AG08396 (cell line): ENCODE results near the gene CDKN1B.

Experiments
- DNase-seq: peaks from one replicate; pipeline ENCODE4 v3.0.0; 2012; ENCODE audit warnings: low spot score, mixed read lengths

CDKN1B gene

DNA sequence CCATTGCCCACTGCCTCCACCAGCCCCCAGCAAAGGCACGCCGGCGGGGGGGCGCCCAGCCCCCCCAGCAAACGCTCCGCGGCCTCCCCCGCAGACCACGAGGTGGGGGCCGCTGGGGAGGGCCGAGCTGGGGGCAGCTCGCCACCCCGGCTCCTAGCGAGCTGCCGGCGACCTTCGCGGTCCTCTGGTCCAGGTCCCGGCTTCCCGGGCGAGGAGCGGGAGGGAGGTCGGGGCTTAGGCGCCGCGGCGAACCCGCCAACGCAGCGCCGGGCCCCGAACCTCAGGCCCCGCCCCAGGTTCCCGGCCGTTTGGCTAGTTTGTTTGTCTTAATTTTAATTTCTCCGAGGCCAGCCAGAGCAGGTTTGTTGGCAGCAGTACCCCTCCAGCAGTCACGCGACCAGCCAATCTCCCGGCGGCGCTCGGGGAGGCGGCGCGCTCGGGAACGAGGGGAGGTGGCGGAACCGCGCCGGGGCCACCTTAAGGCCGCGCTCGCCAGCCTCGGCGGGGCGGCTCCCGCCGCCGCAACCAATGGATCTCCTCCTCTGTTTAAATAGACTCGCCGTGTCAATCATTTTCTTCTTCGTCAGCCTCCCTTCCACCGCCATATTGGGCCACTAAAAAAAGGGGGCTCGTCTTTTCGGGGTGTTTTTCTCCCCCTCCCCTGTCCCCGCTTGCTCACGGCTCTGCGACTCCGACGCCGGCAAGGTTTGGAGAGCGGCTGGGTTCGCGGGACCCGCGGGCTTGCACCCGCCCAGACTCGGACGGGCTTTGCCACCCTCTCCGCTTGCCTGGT is at the start of gene CDKN1B:
Gene CDKN1B, plus strand, starts transcription at position 576 of the 793 bp plus-strand sequence. CDS start 472 bp downstream, outside the sequence.
- DNase-seq, result peak; percentile 96

DNA sequence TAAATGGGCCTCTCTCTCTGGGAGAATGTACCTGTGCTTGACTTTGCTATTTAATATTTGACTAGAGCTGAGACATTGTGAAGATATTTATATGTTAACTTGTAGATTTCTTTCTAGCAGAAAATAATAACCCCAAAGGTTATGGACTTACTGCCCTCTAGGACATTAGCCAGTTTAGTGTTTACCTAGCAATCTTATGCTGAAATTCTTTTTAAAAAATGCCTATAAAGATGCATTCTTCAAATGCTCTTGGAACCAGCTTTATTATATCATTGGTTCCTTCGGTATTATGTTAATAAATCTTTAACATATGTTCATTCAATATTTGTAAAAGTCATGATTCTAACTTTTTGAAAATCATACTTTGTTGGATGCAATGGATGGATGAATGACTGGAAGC is 49.2 kb upstream of the CDKN1B start:
- no peak for DNase-seq

DNA sequence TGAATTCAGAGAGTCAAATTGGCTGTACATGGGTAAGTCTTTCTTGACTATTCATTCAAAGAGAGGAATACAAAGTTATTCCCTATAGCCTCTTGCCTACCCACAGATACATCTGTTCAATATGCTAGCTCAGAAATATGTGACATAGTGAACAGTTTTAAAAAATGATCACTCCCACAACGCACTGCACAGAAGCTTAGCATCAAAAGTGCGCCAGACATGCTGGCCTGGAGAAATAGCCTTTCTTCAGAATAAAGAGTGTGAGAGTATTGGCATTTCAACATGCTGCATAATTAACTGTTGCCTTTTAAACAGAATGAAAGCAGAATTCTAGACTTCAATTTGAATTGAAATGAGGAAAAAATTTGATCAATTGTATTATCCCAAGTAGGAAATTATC is 48.1 kb upstream of the CDKN1B start:
- no peak for DNase-seq

DNA sequence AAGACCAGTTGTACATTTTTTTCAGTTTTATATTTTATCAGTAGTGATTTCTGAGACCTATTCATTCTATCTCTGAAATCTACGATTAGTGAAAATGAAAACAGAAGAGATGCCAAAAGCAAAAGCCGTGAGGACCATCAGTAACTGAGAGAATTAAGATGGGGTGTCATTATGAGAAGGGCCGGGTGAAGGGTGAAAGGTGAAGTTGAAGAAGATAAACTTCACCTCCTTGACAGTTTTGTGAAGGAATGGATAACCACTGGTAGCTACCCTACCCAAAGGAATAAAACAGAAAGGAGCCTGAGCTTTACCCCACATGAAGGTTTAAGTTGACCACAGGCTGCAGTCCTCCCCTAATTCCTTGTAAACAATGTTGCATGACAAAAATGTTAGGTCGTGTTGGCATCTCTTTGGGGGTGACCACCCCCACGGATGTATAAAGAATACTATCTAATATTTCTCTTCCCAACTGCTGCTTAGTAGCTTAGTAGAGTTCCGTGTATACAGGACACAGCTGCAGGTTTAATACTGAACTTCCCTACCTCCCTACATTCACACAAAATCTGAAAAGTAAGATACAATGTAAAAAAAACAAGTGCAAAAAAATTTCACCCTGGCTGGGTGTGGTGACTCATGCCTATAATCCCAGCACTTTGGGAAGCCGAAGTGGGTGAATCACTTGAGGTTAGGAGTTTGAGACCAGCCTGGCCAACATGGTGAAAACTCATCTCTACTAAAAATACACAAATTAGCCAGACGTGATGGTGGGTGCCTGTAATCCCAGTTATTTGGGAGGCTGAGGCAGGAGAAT is 45.1 kb upstream of the CDKN1B start:
- DNase-seq, result no peak

DNA sequence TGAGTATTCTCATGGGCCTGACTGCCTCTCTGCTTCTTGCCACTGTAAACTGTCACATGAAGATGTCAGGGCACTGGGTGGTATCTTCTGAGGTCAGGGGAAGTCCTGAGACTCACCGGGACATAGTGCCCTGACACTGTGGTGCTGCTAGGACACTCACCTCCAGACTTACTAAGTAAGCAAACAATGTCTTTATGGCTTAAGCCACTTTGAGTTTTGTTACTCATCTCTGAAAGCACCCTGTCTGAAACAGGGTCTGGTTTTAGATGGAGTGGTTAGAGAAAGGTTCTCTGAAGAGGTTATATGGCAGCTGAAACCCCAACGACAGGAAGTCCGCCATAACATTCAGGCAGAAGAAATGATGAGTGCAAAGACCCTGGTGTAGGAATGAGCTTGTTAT is 43.9 kb upstream of the CDKN1B start:
- DNase-seq, result no peak

DNA sequence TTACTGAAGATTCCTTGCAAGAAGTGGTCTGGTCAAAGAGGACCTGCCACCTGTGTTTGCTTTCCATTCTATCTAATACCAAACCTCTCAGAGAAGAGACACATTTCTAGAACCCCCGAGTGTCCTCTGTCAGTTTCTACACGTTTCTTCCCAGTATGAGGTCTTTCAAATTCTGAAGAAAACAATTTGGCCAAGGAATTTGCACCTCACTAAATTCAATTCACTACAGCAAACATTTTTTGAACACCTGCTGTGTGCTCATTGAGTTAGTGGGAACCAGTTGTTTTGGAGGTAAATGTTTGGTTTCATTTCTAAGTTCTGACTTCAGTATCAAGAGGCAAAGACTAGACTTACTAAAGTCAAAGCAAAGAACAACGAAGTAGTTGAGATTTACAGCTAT is 40.6 kb upstream of the CDKN1B start:
- DNase-seq, result no peak

DNA sequence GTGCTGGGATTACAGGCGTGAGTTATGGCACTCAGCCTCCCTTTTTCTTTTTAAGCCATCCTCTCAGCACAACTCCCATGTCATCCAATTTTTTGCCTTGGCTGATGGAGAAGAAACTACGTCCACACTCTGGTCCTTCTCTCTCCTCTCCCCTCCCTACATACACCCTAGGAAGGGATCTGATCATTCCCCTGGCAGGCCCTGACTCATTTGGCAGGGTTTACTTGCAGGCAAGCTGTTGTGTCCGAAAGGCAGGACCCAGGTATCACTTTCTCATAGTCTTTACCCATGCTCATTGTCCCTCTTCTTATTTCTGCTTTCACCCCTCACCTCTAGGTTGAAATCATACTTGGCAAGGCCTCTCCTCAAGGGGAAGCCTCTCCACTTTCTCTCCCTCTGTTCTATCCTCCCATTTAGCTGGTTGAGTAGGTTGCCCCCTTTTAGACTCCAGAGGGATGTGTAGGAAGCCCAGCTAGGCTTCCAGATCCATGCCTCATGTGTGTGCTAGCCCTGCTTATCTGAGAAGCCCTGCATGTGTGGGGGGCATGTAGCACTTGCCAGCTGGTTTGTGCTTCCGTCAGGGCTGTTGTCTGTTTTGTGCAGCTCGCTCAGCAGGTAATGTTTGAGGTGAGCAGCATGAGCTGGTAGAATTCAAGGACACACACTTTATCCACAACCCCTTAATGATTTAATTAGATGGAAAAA is 36.0 kb upstream of the CDKN1B start:
- DNase-seq, result no peak

DNA sequence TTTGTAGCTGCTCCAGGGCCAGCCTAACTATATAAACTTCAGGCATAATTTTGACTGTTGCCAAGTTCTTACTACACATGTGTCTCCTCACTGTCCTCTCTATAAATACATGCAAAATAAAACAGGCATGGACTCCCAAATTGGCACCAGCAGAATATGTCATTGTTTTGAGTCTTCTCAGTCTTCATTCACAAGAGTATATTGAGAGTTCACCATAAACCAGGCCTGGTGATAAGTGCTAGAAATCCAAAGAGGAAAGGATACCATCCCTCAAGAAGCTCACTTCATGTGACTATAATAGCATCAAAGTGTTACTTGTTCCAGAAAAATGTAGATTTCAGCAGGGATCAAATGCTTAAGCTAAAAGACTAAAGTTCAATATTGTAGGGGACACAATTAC is 34.9 kb upstream of the CDKN1B start:
- DNase-seq, result no peak

DNA sequence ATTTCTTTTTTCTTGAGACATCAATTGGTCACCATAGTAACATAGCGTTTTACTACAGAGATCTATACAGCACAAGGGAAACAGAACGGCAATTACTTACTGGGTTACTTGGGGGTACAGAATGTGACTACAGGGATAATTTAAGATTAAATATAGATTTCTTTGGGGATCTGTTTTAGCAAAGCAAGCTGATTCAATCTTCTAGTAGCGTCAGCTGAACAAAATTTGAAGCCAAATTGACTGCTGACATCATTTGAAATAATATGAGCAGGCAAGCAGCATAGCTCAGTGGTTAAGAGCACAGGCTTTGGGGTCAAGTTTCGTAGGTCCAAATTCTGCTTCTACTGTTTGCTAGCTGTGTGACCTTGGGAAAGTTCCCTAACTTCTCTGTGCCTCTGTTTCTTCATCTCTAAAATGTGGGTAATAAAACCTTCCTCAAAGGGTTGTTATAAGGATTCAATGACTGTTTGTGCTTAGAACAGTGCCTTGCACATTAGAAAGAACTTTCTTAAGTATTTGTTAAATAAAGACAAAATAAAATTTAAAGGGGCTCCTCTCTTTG is 34.0 kb upstream of the CDKN1B start:
- no peak for DNase-seq

DNA sequence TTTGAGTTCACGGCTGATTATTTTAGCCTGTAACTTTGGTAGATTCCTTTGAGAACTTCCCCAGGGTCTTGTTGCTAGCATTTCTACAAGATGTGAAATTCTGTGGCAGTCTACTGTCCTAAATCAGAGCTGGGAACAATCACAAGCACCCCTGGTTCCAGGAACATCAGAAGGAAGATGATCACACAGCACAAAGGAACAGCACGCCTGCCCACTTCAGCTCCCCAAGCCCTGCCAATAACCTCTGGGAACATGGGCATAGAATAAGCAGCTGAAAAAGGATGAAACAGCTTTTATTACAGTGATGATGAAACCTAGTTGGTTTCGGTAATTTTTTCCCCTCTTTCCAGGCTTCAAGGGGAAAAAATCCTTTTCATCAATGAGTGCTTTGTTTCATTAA is 33.4 kb upstream of the CDKN1B start:
- DNase-seq, result no peak

DNA sequence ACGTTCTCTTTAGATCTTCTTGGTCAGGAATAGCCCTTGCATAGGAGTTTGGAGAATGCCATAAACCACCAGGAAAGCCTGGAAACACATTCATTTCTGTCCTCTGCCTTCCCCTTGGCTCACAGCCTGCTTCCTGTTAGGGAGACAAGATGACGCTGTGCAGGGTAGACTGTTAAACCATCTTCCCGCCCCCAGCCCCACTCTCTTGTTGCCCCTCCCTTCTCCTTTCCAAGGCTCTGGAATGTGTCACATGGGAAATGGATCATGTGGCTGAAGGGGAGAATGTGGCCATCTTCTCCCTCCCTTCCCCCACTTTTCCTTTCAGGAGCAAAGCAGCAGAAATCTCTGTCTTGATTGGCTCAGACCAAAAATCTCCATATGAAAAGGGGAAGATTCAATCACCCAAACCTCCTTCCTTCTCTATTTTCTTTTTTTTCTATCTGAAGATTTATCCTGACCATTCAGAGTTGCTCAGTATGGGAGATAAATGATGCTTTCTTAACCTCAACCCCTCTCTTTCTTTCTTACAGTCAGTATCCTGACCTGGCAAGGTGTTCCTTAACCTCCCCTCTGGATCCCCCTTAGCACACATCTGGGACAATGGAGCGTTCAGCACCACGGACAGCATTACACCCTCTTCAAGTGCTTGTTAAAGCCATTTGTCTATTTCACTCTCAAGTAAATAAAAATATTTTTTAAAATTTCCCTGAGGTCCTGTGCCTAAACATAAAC is 32.6 kb upstream of the CDKN1B start:
- DNase-seq, result no peak

DNA sequence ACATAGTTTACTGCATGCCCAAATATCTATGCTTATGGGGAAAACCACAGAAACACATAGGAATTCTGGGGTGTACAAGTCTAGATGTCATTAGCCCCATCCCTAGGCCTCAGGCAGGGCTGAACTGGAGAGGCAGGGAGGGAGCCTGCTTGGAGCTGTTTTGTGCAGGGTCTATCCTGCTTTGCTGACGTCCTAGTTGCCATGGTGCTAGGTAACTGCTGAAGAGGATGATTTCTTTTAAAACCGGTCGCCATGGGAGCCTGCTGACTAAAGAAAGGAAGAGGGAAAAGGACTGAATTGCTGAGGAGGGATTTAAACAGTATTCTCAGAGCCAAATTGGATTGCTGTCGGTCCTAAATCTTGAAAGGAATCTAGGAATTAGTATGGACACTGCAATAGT is 31.9 kb upstream of the CDKN1B start:
- no peak for DNase-seq

DNA sequence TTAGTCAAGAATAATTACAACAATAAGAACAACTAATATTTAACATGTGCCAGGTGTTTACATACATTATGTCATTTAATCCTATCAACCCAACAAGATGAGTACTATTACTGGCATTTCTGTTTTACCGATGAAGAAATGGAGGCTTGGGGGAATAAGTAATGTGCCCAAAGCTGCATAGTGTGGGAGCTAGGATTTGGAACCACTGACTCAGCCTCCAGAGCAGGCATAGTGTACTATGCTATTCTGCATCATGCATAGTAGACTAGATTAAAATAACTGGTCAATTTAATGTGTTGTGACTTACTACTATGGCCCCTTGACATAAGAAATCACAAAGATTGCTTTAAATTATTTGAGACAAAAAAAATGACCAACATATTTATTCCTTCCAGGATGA is 30.7 kb upstream of the CDKN1B start:
- no peak for DNase-seq

DNA sequence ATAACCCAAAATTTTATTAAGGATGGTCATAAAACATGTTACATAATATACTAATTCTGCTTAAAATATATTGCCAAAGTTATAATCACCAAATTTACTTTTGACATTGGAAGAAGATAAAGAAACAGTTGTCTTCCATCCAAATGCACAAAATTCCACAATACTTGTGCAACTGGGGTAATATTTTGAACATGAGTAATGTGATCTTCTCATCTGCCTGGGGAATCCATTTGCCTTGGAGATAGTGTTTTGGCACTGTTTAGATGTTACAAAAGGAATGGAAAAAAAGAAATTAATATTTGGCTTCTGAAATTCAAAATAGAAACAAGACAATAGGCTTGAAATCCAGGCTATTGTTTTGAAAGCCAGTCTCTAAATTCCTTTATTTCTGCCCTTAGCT is 30.2 kb upstream of the CDKN1B start:
- DNase-seq, result no peak

DNA sequence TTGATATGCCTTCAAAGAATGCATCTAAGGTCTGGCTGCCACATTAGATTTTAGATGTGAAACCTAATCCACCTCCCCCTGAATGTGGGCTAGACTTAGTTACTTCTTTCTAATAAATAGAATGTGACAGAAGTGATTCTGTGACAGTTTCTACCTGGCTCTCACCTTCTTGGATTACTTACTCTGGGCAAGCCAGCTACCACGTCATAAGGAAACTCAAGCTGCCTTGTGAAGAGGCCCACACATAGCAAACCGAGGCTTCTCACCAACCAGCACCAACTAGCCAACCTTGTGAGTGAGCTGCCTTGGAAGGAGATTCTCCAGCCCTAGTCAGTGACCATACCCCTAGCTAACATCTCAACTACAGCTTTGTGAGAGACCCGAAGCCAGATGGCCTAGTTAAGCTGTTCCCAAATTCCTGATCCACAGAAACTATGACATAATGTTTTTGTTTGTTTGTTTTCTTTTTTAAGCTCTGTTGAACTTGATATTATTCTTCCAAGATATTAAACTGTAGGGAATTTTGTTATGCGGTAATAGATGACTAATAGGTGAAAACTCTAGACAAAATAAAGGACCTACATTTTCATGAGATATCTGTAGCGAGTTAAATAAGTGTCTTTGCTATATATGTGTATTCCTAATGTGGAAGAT is 27.4 kb upstream of the CDKN1B start:
- DNase-seq, result no peak

DNA sequence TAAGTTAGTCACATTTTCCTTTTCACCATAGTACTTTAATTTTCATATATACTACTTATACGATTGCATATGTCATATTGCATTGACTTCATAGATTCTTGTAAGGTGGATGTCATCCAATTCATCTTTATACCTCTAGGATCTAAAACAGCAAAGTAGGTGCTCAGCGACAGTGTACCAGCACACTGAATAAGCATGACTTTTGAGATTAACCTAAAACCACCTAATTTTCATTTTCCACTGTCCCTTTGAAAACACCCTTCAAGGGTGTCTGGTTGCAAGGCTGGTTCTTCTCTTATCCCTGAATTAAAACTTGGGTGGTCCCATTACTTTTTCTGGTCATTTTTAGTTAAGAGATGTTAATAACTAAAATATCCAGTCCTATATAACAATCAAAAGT is 25.6 kb upstream of the CDKN1B start:
- DNase-seq, result no peak

DNA sequence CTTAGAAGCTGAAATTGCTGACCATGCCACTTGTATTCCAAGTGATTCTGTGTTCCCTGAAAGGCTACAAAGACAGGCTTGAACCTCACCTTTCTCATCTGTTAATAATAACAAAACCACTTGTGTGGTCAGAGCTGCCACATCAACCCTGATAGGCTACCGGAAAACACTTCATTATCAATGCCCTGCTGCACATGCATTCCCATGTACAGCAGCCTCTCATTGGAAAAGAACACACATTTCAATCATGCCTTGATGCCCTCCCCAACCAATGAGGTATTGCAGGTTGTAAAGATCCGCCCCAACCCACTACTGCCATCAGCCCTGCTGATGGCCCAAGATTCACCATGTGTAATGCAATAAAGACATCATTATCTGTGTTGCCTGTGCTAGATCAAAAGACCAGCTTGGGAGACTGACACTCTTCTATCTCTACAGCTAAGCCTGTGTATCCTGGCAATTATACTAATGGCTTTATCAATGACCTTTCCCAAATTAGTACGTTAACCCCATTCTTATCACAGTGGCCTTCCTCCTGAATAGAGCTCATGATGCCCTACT is 24.0 kb upstream of the CDKN1B start:
- DNase-seq, result no peak

DNA sequence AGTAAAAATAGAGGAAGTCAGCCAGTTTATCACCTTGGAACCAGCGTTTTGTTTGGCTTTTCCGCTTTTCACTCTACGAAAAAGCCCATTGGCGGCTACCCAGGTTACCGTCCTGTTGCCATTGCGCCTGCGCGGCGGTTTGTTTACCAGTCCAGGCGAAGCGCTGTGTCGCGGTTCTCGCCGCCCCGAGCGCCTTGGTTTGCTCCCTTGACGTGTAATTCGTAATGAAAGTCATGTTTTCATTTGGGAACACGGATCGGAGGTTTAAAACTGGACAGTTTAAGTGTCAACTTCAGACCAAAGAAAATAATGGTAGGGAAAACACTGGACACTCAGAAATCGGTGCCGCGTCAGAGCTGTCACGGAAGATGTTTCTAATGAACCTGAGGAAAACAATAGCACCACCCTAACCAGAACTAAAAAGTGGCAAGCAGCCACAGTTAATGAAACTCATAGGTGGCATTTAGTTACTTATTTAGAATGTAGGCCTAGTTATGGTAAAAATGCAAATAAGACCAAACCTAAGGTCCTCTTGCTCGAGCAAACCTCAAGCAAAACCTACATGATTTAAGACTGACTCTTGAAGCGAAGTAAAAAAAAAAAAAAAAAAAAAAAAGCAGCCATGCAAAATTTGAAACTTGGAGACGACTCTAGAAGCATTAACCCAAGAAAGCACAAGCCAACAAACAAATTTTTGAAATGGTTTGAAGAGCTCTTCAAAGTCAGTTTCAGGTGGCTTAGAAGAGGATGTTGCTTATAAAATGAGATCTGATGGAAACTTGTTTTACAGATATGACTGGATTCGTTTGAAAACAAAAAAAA is 20.4 kb upstream of the CDKN1B start:
- DNase-seq, result peak; percentile 74

DNA sequence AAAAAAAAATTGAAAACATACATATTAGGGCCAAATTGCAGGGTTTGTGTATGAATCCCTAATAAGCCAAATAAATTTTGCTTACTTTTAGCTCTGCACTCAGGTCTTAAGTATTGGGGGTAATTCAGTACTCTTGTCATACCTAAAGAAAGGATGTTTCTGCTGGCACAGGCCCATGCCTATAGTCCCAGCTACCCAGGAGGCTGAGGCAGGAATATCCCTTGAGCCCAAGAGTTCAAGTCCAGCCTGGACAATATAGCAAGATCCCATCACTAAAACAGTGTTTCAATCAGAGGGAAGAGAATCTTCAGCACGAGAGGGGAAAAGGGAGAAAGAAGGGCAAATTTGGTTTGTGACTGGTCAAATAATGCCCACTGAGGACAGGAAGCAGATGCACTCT is 17.8 kb upstream of the CDKN1B start:
- no peak for DNase-seq

DNA sequence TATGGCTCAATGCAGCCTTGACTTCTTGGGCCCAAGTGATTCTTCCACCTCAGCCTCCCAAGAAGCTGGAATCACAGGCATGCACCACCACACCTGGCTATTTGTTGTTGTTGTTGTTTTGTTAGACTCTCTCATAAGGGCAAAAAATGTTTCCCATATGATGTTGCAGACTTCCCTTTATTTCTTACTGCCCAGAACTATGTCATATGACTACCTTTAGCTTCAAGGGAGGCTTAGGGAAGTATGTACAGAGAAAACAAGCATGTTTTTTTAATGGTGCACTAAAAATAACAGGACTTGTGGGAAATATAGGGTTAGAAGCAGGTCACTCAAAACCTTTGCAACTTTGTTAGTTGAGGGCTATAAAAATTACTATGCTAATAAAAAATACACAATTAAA is 16.9 kb upstream of the CDKN1B start:
- DNase-seq, result no peak
